ENCODE results near the gene C1orf141. TPM values are rescaled to one million over a fixed set of nuclear protein-coding genes. Genes with fewer than 3 reads are reported as not detected.

The C1orf141 gene
- polyA plus RNA-seq, 1 donor (not counting 4 experiments of a cell fraction or from before 2014, with no cell fraction given): not detected

- Histone ChIP-seq H3K27ac (ENCODE audit: control insufficient read depth, insufficient read depth, low read length) (no peak overlapping the region), H2AFZ (ENCODE audit: control insufficient read depth, low read length) (no peak overlapping the region), H3K4me2 (ENCODE audit: control insufficient read depth, extremely low read depth, insufficient read depth, low read depth, low read length) (no peak overlapping the region), H3K9me3 (ENCODE audit: control insufficient read depth, low read depth, low read length) (no peaks in the 10 kb centered on the region), H3K27me3 (ENCODE audit: control insufficient read depth, extremely low read depth, insufficient read depth, low read length) (no peaks in the 10 kb centered on the region), H3K79me2 (ENCODE audit: control insufficient read depth, insufficient read depth, low read length) (no peaks in the 10 kb centered on the region), H3K9ac (ENCODE audit: control insufficient read depth, extremely low read depth, insufficient read depth, low read length) (no peak overlapping the region), H3K4me3 (ENCODE audit: control insufficient read depth in 2 of 3, extremely low read depth in 1 of 3, insufficient read depth in 2 of 3, low read depth in 1 of 3, low read length in 3 of 3) (no peak overlapping the region), H3K9me1 (ENCODE audit: control insufficient read depth, extremely low read depth, insufficient read depth, low read length) (no peaks in the 10 kb centered on the region), H3K36me3 (ENCODE audit: control insufficient read depth in 2 of 2, extremely low read depth in 1 of 2, insufficient read depth in 2 of 2, low read length in 2 of 2) (no peaks in the 10 kb centered on the region), H4K20me1 (ENCODE audit: control insufficient read depth, extremely low read depth, insufficient read depth, low read length) (no peaks in the 10 kb centered on the region), H3K4me1 (ENCODE audit: control insufficient read depth, extremely low read depth, insufficient read depth, low read length) (no peaks in the 10 kb centered on the region)
- no peak for DNase-seq (ENCODE audit: low read depth, low spot score)
- TF ChIP-seq EZH2 (IDR thresholded peaks at IDR 0.05; ENCODE audit: low read length): no peak
- TF ChIP-seq, protein P1, sequence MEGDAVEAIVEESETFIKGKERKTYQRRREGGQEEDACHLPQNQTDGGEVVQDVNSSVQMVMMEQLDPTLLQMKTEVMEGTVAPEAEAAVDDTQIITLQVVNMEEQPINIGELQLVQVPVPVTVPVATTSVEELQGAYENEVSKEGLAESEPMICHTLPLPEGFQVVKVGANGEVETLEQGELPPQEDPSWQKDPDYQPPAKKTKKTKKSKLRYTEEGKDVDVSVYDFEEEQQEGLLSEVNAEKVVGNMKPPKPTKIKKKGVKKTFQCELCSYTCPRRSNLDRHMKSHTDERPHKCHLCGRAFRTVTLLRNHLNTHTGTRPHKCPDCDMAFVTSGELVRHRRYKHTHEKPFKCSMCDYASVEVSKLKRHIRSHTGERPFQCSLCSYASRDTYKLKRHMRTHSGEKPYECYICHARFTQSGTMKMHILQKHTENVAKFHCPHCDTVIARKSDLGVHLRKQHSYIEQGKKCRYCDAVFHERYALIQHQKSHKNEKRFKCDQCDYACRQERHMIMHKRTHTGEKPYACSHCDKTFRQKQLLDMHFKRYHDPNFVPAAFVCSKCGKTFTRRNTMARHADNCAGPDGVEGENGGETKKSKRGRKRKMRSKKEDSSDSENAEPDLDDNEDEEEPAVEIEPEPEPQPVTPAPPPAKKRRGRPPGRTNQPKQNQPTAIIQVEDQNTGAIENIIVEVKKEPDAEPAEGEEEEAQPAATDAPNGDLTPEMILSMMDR (optimal IDR thresholded peaks at IDR 0.05 in 1 of 3, IDR thresholded peaks at IDR 0.05 in 1 of 3, conservative IDR thresholded peaks at IDR 0.05 in 1 of 3; ENCODE audit: extremely low read depth in 1 of 3, insufficient read depth in 2 of 3, low read length in 3 of 3): no peak
- FAIRE-seq: peak; percentile 57
- dilution Hi-C loops (cut with MboI; ENCODE audit: extremely low pct_ligation_motif_present, low sequenced_read_pairs): no loop called here
These were observed 16.6 kb downstream of the C1orf141 start for GRCh38 chr1:67118191-67118590.

DNA sequence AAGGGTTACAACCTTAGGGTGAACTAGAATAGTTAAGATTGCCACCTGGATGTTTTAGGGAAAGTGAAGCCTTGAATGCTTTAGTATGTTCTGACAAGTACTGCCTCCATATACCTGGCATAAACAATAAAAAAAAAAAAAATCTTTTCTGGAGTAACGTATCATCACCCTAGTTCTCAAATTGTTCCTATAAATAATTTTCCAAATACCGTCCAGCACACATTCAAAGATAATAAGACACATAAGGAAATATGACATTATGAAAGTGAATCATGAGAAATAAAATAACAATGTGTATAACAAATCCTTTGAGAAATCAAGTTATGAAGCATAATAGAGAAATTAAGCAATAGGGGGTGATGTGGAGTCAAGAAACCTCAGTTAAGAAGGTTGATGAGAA is 20.6 kb downstream of the C1orf141 start:
- Histone ChIP-seq H3K4me1 (ENCODE audit: control insufficient read depth, extremely low read depth, insufficient read depth, low read length) (no peaks in the 10 kb centered on the region), H3K27me3 (ENCODE audit: control insufficient read depth, extremely low read depth, insufficient read depth, low read length) (no peaks in the 10 kb centered on the region), H2AFZ (ENCODE audit: control insufficient read depth, low read length) (no peak overlapping the region), H3K4me3 (ENCODE audit: control insufficient read depth in 2 of 3, extremely low read depth in 1 of 3, insufficient read depth in 2 of 3, low read depth in 1 of 3, low read length in 3 of 3) (no peak overlapping the region), H4K20me1 (ENCODE audit: control insufficient read depth, extremely low read depth, insufficient read depth, low read length) (no peaks in the 10 kb centered on the region), H3K9me3 (ENCODE audit: control insufficient read depth, low read depth, low read length) (no peaks in the 10 kb centered on the region), H3K9me1 (ENCODE audit: control insufficient read depth, extremely low read depth, insufficient read depth, low read length) (no peaks in the 10 kb centered on the region), H3K36me3 (ENCODE audit: control insufficient read depth in 2 of 2, extremely low read depth in 1 of 2, insufficient read depth in 2 of 2, low read length in 2 of 2) (no peaks in the 10 kb centered on the region), H3K27ac (ENCODE audit: control insufficient read depth, insufficient read depth, low read length) (no peak overlapping the region), H3K9ac (ENCODE audit: control insufficient read depth, extremely low read depth, insufficient read depth, low read length) (no peak overlapping the region), H3K79me2 (ENCODE audit: control insufficient read depth, insufficient read depth, low read length) (no peaks in the 10 kb centered on the region), H3K4me2 (ENCODE audit: control insufficient read depth, extremely low read depth, insufficient read depth, low read depth, low read length) (no peak overlapping the region)
- no peak for FAIRE-seq
- DNase-seq (ENCODE audit: low read depth, low spot score): no peak
- dilution Hi-C loops (cut with MboI; ENCODE audit: extremely low pct_ligation_motif_present, low sequenced_read_pairs): no loop called here
- no peak for TF ChIP-seq EZH2 (IDR thresholded peaks at IDR 0.05; ENCODE audit: low read length)
- TF ChIP-seq, protein P1 (optimal IDR thresholded peaks at IDR 0.05 in 1 of 3, IDR thresholded peaks at IDR 0.05 in 1 of 3, conservative IDR thresholded peaks at IDR 0.05 in 1 of 3; ENCODE audit: extremely low read depth in 1 of 3, insufficient read depth in 2 of 3, low read length in 3 of 3): no peak
